Measurements from ENCODE around the gene TEDC2.

GRCh38 chr16:2455081-2455845 is 4.6 kb upstream of the TEDC2 start:
- TF ChIP-seq, protein P1, sequence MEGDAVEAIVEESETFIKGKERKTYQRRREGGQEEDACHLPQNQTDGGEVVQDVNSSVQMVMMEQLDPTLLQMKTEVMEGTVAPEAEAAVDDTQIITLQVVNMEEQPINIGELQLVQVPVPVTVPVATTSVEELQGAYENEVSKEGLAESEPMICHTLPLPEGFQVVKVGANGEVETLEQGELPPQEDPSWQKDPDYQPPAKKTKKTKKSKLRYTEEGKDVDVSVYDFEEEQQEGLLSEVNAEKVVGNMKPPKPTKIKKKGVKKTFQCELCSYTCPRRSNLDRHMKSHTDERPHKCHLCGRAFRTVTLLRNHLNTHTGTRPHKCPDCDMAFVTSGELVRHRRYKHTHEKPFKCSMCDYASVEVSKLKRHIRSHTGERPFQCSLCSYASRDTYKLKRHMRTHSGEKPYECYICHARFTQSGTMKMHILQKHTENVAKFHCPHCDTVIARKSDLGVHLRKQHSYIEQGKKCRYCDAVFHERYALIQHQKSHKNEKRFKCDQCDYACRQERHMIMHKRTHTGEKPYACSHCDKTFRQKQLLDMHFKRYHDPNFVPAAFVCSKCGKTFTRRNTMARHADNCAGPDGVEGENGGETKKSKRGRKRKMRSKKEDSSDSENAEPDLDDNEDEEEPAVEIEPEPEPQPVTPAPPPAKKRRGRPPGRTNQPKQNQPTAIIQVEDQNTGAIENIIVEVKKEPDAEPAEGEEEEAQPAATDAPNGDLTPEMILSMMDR (IDR thresholded peaks at IDR 0.05), result no peak
- TF ChIP-seq POLR2A (IDR thresholded peaks at IDR 0.05), result no peak

Data from uterus (tissue), 2 donors.